ENCODE measurements around the gene UHMK1. TPM values are rescaled to one million over a fixed set of nuclear protein-coding genes. Genes with fewer than 3 reads are reported as not detected.

UHMK1 gene
- total RNA-seq, 1 experiment from 2014 or later, result 75.1 TPM

DNA sequence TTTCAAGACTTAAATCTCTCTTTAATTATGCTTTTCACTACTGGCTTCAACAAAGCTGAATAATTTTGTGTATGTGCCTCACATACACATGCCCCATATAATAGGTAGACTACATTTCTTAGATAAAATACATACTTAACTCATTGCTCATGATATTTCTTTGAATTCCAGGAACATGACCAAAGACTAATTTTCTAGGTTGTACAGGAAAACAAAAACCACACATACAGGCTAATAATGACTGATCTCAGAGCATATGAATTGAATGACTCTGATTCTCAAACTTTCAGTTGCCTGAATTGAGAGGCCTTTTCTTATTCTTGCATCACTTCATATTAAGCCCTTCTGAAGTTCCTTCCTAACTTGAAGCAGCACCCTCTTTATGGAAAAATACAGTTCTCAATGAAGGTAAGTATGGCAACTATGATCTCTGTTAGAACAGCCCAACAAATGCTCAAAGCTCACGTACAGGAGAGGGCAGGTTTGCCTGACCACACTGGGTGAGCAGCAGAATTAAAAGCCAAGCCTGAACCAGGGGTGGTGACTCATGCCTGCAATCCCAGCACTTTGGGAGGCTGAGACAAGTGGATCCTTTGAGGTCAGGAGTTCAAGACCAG is 41.3 kb downstream of the UHMK1 start (continued):
- TF ChIP-seq SP1 (IDR thresholded peaks at IDR 0.05; ENCODE audit: low read depth) (peak; percentile 65; the same call in 1 of the 2 replicates), RAD21 (IDR thresholded peaks at IDR 0.05; ENCODE audit: low read depth) (peak; percentile 16; the same call in 1 of the 2 replicates), ZFX (IDR thresholded peaks at IDR 0.05) (no peak)

DNA sequence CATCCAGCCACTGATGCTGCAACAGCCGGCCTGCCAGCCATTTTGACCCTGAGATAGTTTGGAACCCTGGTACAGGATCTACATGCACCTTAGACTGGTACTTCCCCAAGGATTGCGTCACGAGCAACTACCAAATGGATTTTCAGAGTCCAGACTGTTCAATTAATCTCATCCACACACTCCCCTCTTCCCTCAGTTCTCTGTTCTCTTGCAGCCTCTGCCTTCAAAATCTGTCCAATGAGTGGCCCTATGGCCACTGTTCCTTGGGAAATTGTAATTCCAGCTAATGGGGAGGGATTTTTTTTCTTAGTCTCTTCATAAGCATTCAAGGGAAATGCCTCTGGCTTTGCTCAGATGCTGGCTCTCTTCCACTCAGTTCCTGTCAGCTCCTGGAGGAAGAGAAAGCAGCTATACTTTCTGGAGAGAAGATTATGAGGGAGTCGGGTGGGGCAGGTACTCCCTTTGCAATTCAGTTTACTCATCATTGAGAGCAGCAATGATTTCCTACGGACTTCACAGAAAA is 44.1 kb downstream of the UHMK1 start:
- peak; percentile 36; the same call in 1 of the 2 replicates for TF ChIP-seq JUND (IDR thresholded peaks at IDR 0.05)
- peak; percentile 19; the same call in 1 of the 2 replicates for TF ChIP-seq RAD21 (IDR thresholded peaks at IDR 0.05; ENCODE audit: low read depth)
- peak; percentile 57; the same call in 1 of the 2 replicates for TF ChIP-seq FOSL1 (IDR thresholded peaks at IDR 0.05; ENCODE audit: low read depth)
- no peak for TF ChIP-seq ZNF274 (IDR thresholded peaks at IDR 0.05; ENCODE audit: low read depth, low read length)
- TF ChIP-seq SRF (IDR thresholded peaks at IDR 0.05; ENCODE audit: low read depth), result no peak
- peak; percentile 63; the same call in 1 of the 2 replicates for TF ChIP-seq CBX3 (IDR thresholded peaks at IDR 0.05; ENCODE audit: low read depth)
- TF ChIP-seq SP1 (IDR thresholded peaks at IDR 0.05; ENCODE audit: low read depth), result peak; percentile 55
- peak; percentile 63 for TF ChIP-seq CEBPB (IDR thresholded peaks at IDR 0.05; ENCODE audit: low read depth)
- peak; percentile 47 for DNase-seq (ENCODE audit: low read depth, low spot score)
- ChIA-PET CTCF (no interaction called here), POLR2A (no interaction called here), RAD21 (ENCODE audit: low non-redundant PET in 1 of 2, low total read pairs in 2 of 2, uncharacterized antibody in 2 of 2, unreplicated experiment in 2 of 2) (no interaction called here)
- H3K9me2 ChIP-seq (ENCODE audit: insufficient read depth), result no peaks in the 10 kb centered on the region
- H3K79me2 ChIP-seq (ENCODE audit: insufficient read depth, low read length), result no peaks in the 10 kb centered on the region
- peak; percentile 15; the same call in 1 of the 2 replicates for ATAC-seq
- no peak overlapping the region for H3K9ac ChIP-seq (ENCODE audit: low read length)
- H3K4me1 ChIP-seq (ENCODE audit: control insufficient read depth in 1 of 2, insufficient read depth in 2 of 2, low read length in 2 of 2), result peaks cover 13 to 41% of the 10 kb centered on the region in 2 experiments
- H2AFZ ChIP-seq (ENCODE audit: low read depth, low read length, poor library complexity, severe bottlenecking), result peak overlapping the region; percentile 26
- H4K20me1 ChIP-seq (ENCODE audit: insufficient read depth), result no peaks in the 10 kb centered on the region
- no peaks in the 10 kb centered on the region for H3K27me3 ChIP-seq (ENCODE audit: insufficient read depth, low read length)
- no TSS peak for BruUV-seq (replicated peaks)
- no peak overlapping the region for H3K27ac ChIP-seq (ENCODE audit: low read depth, low read length)
- no peak overlapping the region for H3K4me3 ChIP-seq (replicated peaks in 1 of 2; ENCODE audit: low read depth in 1 of 2, low read length in 2 of 2)
- no peaks in the 10 kb centered on the region for H3K36me3 ChIP-seq (ENCODE audit: control insufficient read depth in 1 of 2, insufficient read depth in 2 of 2, low read length in 2 of 2)
- peak overlapping the region; percentile 40 for H3K4me2 ChIP-seq (ENCODE audit: low read length)
- H3K9me3 ChIP-seq (ENCODE audit: control insufficient read depth in 1 of 2, insufficient read depth in 1 of 2, low read depth in 1 of 2, low read length in 2 of 2), result no peaks in the 10 kb centered on the region; a peak in 1 of 4 replicates
- intact Hi-C loops (cut with micrococcal nuclease), result no loop called here

Data from HCT116 (cell line).